BJ (cell line): Measurements from ENCODE around the gene SPTLC1. TPM values are rescaled to one million over a fixed set of nuclear protein-coding genes. Genes with fewer than 3 reads are reported as not detected.

Source experiments
- CTCF ChIA-PET: fragments of 350-600 bp; formaldehyde crosslinking; extraction: SDS; loops from one replicate; lab custom pipeline; 2021; ENCODE audit warnings: antibody characterized with exemption, inconsistent platforms; lab: Yijun Ruan, JAX
- POLR2A ChIA-PET: fragments of 300-600 bp; sonication (Branson Sonifier 250); formaldehyde crosslinking; extraction: SDS; loops from one replicate; lab custom pipeline; 2021; ENCODE audit warnings: antibody characterized with exemption; lab: Charles Lee
- DNase-seq: peaks from one replicate; pipeline ENCODE4 v3.0.0-alpha.2; 2011; ENCODE audit warnings: low read depth
- H3K27me3 ChIP-seq: 2 replicates; pipeline ENCODE4 v1.6.0; 2011; ENCODE audit warnings: low read length; ENCODE audit not compliant: control insufficient read depth, insufficient read depth
- H3K36me3 ChIP-seq: 2 replicates; pipeline ENCODE4 v1.5.1; 2011; ENCODE audit warnings: low read length; ENCODE audit not compliant: control insufficient read depth, insufficient read depth
- H3K4me3 ChIP-seq: 2 replicates; pipeline ENCODE4 v1.5.1; 2011; ENCODE audit warnings: low read depth, mild to moderate bottlenecking, control low read depth, low read length
- polyA plus RNA-seq: library from polyadenylated mRNA; depleted of rRNA; stranded (reverse); fragments of >200 nt; gene quantifications from 2 replicates; pipeline ENCODE4 v1.2.3, GENCODE V29; 2011
- TF ChIP-seq, protein P1 (sequence below): IDR thresholded peaks from 2 replicates; pipeline ENCODE4 v1.5.1; 2011; ENCODE audit warnings: low read depth, mild to moderate bottlenecking, control low read depth, inconsistent platforms, low read length, moderate library complexity; ENCODE audit not compliant: insufficient read depth

Gene SPTLC1
- polyA plus RNA-seq, 1 experiment = 102 TPM

DNA sequence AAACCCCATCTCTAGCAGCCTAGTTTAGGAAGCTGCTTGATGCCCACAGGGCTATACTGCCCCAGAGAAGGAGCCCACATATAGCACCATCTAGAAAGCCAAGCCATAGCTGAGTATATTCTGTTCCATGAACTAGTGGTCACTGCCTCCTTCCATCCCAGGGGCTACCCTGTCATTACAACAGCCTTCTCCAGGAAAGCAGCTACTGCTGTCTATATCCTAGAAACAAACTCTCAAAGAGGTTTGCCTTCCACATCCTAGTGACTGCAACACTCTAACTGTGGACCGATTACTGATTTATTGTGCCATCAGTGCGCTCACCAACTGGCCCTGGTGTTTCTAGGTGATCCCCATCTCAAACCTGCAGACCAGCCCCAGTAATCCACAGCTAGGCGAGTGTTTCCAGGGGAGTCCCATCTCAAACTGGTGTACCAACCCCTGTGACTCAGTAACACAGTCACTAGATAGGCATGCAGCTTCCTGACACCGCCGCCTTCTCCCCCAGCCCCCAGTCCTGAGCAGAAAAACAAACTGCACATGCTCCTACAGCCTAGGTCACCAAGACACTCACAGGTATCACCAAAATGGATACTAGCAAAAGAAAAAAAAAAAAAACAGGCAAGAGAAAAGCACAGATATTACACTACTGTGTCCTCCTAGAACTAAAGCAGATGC lies 14.8 kb downstream of the SPTLC1 start:
- ChIA-PET POLR2A (interaction anchor here (0.5 kb wide), 1 partner anchor 570 kb away, joined by 16 read pairs; no protein-coding TSS in a partner anchor), CTCF (interaction anchor here (0.6 kb wide), 1 partner anchor 11 kb away, joined by 3 read pairs; no protein-coding TSS in a partner anchor)
- DNase-seq = peak; percentile 36
- TF ChIP-seq, protein P1, sequence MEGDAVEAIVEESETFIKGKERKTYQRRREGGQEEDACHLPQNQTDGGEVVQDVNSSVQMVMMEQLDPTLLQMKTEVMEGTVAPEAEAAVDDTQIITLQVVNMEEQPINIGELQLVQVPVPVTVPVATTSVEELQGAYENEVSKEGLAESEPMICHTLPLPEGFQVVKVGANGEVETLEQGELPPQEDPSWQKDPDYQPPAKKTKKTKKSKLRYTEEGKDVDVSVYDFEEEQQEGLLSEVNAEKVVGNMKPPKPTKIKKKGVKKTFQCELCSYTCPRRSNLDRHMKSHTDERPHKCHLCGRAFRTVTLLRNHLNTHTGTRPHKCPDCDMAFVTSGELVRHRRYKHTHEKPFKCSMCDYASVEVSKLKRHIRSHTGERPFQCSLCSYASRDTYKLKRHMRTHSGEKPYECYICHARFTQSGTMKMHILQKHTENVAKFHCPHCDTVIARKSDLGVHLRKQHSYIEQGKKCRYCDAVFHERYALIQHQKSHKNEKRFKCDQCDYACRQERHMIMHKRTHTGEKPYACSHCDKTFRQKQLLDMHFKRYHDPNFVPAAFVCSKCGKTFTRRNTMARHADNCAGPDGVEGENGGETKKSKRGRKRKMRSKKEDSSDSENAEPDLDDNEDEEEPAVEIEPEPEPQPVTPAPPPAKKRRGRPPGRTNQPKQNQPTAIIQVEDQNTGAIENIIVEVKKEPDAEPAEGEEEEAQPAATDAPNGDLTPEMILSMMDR = no peak
- Histone ChIP-seq H3K4me3 (no peak overlapping the region), H3K36me3 (peaks cover 2% of the 10 kb centered on the region; the same call in 1 of the 2 replicates), H3K27me3 (no peaks in the 10 kb centered on the region)

DNA sequence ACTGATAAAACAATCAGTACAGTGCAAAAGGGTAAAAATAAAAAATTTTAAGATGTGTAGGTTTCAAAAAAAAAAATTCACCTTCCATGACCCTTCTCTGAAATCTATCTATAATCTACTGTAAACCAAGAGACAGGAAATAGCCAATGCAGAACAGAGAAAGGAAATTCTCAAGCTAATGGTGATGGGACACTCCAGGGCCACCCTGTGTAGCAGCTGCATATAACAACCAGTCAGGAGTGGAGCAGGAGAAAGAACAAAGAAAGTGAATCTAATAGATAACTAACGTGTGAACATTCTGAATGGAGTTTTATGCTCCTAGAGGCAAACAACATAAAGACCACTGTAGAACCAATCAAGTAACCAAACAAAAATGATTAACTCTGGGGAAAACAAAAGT lies 16.6 kb downstream of the SPTLC1 start:
- Histone ChIP-seq H3K27me3 (no peaks in the 10 kb centered on the region), H3K36me3 (peaks cover 2% of the 10 kb centered on the region; the same call in 1 of the 2 replicates), H3K4me3 (no peak overlapping the region)
- POLR2A ChIA-PET = no interaction called here
- TF ChIP-seq, protein P1 = no peak
- CTCF ChIA-PET = interaction anchor here (0.7 kb wide), 1 partner anchor 17 kb away, joined by 3 read pairs; no protein-coding TSS in a partner anchor
- DNase-seq = no peak

DNA sequence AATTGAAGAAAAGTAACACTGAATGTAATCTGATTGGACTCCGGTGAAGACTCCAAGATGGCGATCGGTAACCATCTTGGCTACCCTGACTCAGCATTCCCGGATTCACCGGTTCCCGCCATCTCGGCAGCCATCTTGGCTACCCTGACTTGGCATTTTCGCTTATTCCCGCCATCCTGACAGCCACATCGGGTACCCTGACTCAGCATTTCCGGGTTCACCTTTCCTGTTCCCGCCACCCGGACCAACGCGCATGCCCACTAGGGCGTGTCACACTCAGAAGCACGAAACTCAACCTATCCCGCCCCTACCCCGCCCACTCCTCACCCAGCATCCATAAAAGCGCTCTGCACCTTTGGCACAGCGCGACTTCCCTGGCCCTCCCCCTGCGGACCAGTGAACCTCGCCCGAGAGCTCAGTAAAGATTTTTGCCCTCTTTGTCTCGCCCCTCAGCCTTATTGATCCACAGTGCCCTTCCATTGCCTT lies 17.2 kb downstream of the SPTLC1 start:
- ChIA-PET POLR2A (no interaction called here), CTCF (interaction anchor here (0.7 to 1.2 kb wide), 2 partner anchors 17 to 143 kb away, joined by 3 to 4 read pairs; no protein-coding TSS in a partner anchor)
- Histone ChIP-seq H3K27me3 (no peaks in the 10 kb centered on the region), H3K4me3 (0 out of 2 replicates have a peak overlapping the region, but pooled peaks have one; percentile 1), H3K36me3 (peaks cover 2% of the 10 kb centered on the region; the same call in 1 of the 2 replicates)
- DNase-seq = peak; percentile 4
- TF ChIP-seq, protein P1 = no peak

DNA sequence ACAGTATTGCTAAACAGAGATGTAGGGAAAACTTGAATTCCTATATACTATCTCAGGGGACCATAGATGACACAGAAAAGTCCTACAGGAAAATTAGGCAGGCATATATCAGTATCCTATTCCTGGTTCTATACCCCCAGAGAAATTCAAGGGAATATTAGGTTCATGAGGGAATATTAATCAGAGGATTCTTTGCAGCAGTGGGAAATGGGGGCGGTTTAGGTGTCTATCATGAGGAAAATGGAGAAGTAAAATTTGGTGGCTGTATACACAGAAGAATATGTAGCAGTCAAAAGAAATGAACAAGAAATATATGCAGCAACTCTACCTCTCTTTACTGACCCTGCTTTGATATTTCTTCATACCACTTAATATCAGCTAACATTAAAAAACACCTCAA lies 20.0 kb downstream of the SPTLC1 start:
- peaks cover 2% of the 10 kb centered on the region; the same call in 1 of the 2 replicates for H3K36me3 ChIP-seq
- H3K4me3 ChIP-seq = no peak overlapping the region
- TF ChIP-seq, protein P1 = no peak
- DNase-seq = no peak
- POLR2A ChIA-PET = no interaction called here
- no peaks in the 10 kb centered on the region for H3K27me3 ChIP-seq
- CTCF ChIA-PET = no interaction called here

DNA sequence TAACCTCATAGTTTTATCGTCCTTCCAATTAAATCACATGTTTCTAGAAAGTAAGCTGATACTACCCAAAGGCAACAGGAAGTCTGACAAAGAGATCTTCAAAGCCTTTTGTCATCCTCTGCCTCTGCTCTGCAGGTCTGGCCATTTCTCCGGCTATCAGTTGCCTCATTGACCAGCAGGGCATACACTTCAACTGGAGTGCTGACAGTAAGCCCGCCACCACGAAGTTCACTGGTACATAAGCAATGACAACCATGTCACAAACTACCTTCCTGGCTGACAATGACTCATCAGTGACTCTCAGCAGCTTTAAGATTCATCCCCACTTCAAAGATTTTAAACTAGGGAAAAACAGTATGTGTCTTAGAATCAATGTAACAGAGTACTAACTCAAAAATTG lies 20.6 kb downstream of the SPTLC1 start:
- POLR2A ChIA-PET = no interaction called here
- TF ChIP-seq, protein P1 = no peak
- CTCF ChIA-PET = no interaction called here
- H3K4me3 ChIP-seq = no peak overlapping the region
- no peaks in the 10 kb centered on the region for H3K27me3 ChIP-seq
- peaks cover 2% of the 10 kb centered on the region; the same call in 1 of the 2 replicates for H3K36me3 ChIP-seq
- no peak for DNase-seq
